WTC11 (cell line): ENCODE results near the gene OR10R2. TPM values are rescaled to one million over a fixed set of nuclear protein-coding genes. Genes with fewer than 3 reads are reported as not detected.

Source experiments
- ATAC-seq: fragments of 200-7000 bp; cut with Tn5 transposase; 2 replicates; pipeline ENCODE4 v1.10.0; 2021; ENCODE audit warnings: mild to moderate bottlenecking, moderate library complexity
- CTCF ChIA-PET: fragments of 300-600 bp; sonication (Branson Sonifier 250); formaldehyde crosslinking; loops from one replicate; lab custom pipeline; 2021; ENCODE audit warnings: antibody characterized with exemption; lab: Charles Lee
- POLR2A ChIA-PET: fragments of 350-600 bp; sonication (Branson Sonifier 250); formaldehyde crosslinking; loops from one replicate; lab custom pipeline; 2021; ENCODE audit warnings: antibody characterized with exemption; lab: Charles Lee
- DNase-seq: peaks from one replicate; pipeline ENCODE4 v3.0.0; 2021; ENCODE audit warnings: low spot score
- H3K27ac Mint-ChIP-seq: 2 replicates; pipeline ENCODE4 v1.8.0; 2021; ENCODE audit warnings: mixed read lengths
- H3K27me3 Mint-ChIP-seq: 2 replicates; pipeline ENCODE4 v1.8.0; 2021; ENCODE audit warnings: low read depth, mild to moderate bottlenecking, moderate library complexity, mixed read lengths
- H3K36me3 Mint-ChIP-seq: 2 replicates; pipeline ENCODE4 v1.8.0; 2021; ENCODE audit warnings: mixed read lengths
- H3K4me1 Mint-ChIP-seq: 2 replicates; pipeline ENCODE4 v1.8.0; 2022; ENCODE audit warnings: mixed read lengths
- H3K4me3 Mint-ChIP-seq: 2 replicates; pipeline ENCODE4 v1.8.0; 2021; ENCODE audit warnings: mild to moderate bottlenecking, moderate library complexity, mixed read lengths
- H3K9me3 Mint-ChIP-seq: 2 replicates; pipeline ENCODE4 v1.8.0; 2021; ENCODE audit warnings: mixed read lengths
- FOXP1 ChIP-seq: sonication (generic); formaldehyde crosslinking; IDR thresholded peaks from 2 replicates; pipeline ENCODE4 v1.8.0; 2022; ENCODE audit warnings: missing genetic modification reagents, mild to moderate bottlenecking, moderate library complexity, borderline replicate concordance
- HMGA2 ChIP-seq: fragments of 250-450 bp; sonication (Bioruptor Pico); IDR thresholded peaks from 2 replicates; pipeline ENCODE4 v1.4.0; 2021; ENCODE audit warnings: mild to moderate bottlenecking, moderate library complexity
- MYBL2 ChIP-seq: sonication (generic); formaldehyde crosslinking; IDR thresholded peaks from 2 replicates; pipeline ENCODE4 v1.8.1; 2023; ENCODE audit warnings: mild to moderate bottlenecking, moderate library complexity, missing genetic modification reagents
- NFATC4 ChIP-seq: fragments of 250-450 bp; sonication (Bioruptor Pico); IDR thresholded peaks from 2 replicates; pipeline ENCODE4 v1.9.0; 2021; ENCODE audit warnings: mild to moderate bottlenecking
- NR1H2 ChIP-seq: sonication (generic); formaldehyde crosslinking; IDR thresholded peaks from 2 replicates; pipeline ENCODE4 v1.9.0; 2021; ENCODE audit warnings: mild to moderate bottlenecking, moderate library complexity, missing genetic modification reagents
- NR3C1 ChIP-seq: sonication (generic); formaldehyde crosslinking; conservative IDR thresholded peaks from 2 replicates; pipeline ENCODE4 v1.8.1; 2023; ENCODE audit warnings: low read depth, mild to moderate bottlenecking, missing genetic modification reagents
- PRRX2 ChIP-seq: fragments of 250-450 bp; sonication (Bioruptor Pico); IDR thresholded peaks from 2 replicates; pipeline ENCODE4 v1.8.0; 2021; ENCODE audit warnings: mild to moderate bottlenecking
- RELA ChIP-seq: sonication (generic); formaldehyde crosslinking; IDR thresholded peaks from 2 replicates; pipeline ENCODE4 v1.8.1; 2022; ENCODE audit warnings: missing genetic modification reagents, mild to moderate bottlenecking, borderline replicate concordance
- RORB ChIP-seq: fragments of 250-450 bp; sonication (Bioruptor Pico); IDR thresholded peaks from 2 replicates; pipeline ENCODE4 v1.9.0; 2021; ENCODE audit warnings: mild to moderate bottlenecking
- TP53 ChIP-seq: sonication (generic); formaldehyde crosslinking; IDR thresholded peaks from 2 replicates; pipeline ENCODE4 v1.8.1; 2023; ENCODE audit warnings: mild to moderate bottlenecking, missing genetic modification reagents
- ZNF671 ChIP-seq: fragments of 250-450 bp; sonication (Bioruptor Pico); IDR thresholded peaks from 2 replicates; pipeline ENCODE4 v1.8.0; 2021; ENCODE audit warnings: mild to moderate bottlenecking
- total RNA-seq: library from RNA; stranded (reverse); gene quantifications from 3 replicates; pipeline ENCODE4 v1.2.3, GENCODE V29; 2021
- TF ChIP-seq, protein P1 (sequence below): sonication (generic); formaldehyde crosslinking; IDR thresholded peaks from 2 replicates; pipeline ENCODE4 v1.8.0; 2023; ENCODE audit warnings: missing genetic modification reagents
- TF ChIP-seq, protein P2 (sequence below): sonication (generic); formaldehyde crosslinking; IDR thresholded peaks from 2 replicates; pipeline ENCODE4 v1.8.0; 2022; ENCODE audit warnings: mild to moderate bottlenecking, missing genetic modification reagents
- TF ChIP-seq, protein P3 (sequence below): sonication (generic); formaldehyde crosslinking; IDR thresholded peaks from 2 replicates; pipeline ENCODE4 v1.8.1; 2022; ENCODE audit warnings: low read depth, missing genetic modification reagents, borderline replicate concordance
- TF ChIP-seq, protein P4 (sequence below): sonication (generic); formaldehyde crosslinking; IDR thresholded peaks from 2 replicates; pipeline ENCODE4 v1.8.0; 2022; ENCODE audit warnings: mild to moderate bottlenecking, missing genetic modification reagents
- TF ChIP-seq, protein P5 (sequence below): fragments of 250-450 bp; sonication (Bioruptor Pico); IDR thresholded peaks from 2 replicates; pipeline ENCODE4 v1.9.0; 2021; ENCODE audit warnings: mild to moderate bottlenecking, borderline replicate concordance
- TF ChIP-seq, protein P6 (sequence below): fragments of 250-450 bp; sonication (Bioruptor Pico); IDR thresholded peaks from 2 replicates; pipeline ENCODE4 v1.9.0; 2021; ENCODE audit warnings: moderate library complexity, mild to moderate bottlenecking, inconsistent platforms, borderline replicate concordance
- TF ChIP-seq, protein P7 (sequence below): fragments of 200-600 bp; IDR thresholded peaks from 2 replicates; pipeline ENCODE4 v1.8.0; 2022; ENCODE audit warnings: antibody characterized with exemption
- TF ChIP-seq, protein P8 (sequence below): fragments of 250-450 bp; sonication (Bioruptor Pico); IDR thresholded peaks from 2 replicates; pipeline ENCODE4 v1.9.0; 2021; ENCODE audit warnings: mild to moderate bottlenecking

The OR10R2 gene
- total RNA-seq, 1 experiment from 2014 or later = not detected

DNA sequence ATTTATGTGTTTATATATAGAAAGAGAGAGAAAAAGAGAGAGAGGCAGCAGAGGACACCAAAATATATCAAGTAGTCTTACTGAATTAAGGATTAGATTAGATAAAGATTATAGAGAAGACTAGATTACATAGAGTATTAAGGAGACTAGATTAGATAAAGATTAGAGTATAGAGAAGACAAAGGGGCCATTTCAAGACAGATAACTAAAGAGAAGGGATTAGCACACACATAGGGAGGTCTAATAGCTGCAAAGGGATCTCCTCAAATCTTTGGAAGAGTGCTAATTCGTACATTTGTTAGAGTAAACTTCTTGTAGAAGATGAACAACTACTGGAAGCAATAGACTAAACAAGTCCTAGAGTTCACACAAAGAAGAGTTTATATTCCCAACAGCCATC lies 48.0 kb downstream of the OR10R2 start:
- no peak overlapping the region for H3K4me3 Mint-ChIP-seq
- H3K9me3 Mint-ChIP-seq = peaks cover 13% of the 10 kb centered on the region
- H3K27me3 Mint-ChIP-seq = peaks cover 2% of the 10 kb centered on the region
- peaks cover 13% of the 10 kb centered on the region for H3K36me3 Mint-ChIP-seq
- CTCF ChIA-PET = no interaction called here
- no peak for ATAC-seq
- POLR2A ChIA-PET = no interaction called here
- no peak overlapping the region for H3K27ac Mint-ChIP-seq
- peaks cover 21% of the 10 kb centered on the region for H3K4me1 Mint-ChIP-seq
- no peak for TF ChIP-seq RELA (CRISPR knock-in tag)
- TF ChIP-seq, protein P1, sequence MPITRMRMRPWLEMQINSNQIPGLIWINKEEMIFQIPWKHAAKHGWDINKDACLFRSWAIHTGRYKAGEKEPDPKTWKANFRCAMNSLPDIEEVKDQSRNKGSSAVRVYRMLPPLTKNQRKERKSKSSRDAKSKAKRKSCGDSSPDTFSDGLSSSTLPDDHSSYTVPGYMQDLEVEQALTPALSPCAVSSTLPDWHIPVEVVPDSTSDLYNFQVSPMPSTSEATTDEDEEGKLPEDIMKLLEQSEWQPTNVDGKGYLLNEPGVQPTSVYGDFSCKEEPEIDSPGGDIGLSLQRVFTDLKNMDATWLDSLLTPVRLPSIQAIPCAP (CRISPR knock-in tag) = no peak
- TF ChIP-seq ZNF671 (CRISPR knock-in tag) = no peak
- TF ChIP-seq, protein P2, sequence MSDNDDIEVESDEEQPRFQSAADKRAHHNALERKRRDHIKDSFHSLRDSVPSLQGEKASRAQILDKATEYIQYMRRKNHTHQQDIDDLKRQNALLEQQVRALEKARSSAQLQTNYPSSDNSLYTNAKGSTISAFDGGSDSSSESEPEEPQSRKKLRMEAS (CRISPR knock-in tag) = no peak
- TF ChIP-seq, protein P3, sequence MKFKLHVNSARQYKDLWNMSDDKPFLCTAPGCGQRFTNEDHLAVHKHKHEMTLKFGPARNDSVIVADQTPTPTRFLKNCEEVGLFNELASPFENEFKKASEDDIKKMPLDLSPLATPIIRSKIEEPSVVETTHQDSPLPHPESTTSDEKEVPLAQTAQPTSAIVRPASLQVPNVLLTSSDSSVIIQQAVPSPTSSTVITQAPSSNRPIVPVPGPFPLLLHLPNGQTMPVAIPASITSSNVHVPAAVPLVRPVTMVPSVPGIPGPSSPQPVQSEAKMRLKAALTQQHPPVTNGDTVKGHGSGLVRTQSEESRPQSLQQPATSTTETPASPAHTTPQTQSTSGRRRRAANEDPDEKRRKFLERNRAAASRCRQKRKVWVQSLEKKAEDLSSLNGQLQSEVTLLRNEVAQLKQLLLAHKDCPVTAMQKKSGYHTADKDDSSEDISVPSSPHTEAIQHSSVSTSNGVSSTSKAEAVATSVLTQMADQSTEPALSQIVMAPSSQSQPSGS (CRISPR knock-in tag) = no peak
- TF ChIP-seq, protein P4, sequence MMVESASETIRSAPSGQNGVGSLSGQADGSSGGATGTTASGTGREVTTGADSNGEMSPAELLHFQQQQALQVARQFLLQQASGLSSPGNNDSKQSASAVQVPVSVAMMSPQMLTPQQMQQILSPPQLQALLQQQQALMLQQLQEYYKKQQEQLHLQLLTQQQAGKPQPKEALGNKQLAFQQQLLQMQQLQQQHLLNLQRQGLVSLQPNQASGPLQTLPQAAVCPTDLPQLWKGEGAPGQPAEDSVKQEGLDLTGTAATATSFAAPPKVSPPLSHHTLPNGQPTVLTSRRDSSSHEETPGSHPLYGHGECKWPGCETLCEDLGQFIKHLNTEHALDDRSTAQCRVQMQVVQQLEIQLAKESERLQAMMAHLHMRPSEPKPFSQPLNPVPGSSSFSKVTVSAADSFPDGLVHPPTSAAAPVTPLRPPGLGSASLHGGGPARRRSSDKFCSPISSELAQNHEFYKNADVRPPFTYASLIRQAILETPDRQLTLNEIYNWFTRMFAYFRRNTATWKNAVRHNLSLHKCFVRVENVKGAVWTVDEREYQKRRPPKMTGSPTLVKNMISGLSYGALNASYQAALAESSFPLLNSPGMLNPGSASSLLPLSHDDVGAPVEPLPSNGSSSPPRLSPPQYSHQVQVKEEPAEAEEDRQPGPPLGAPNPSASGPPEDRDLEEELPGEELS (CRISPR knock-in tag) = no peak
- TF ChIP-seq RORB = no peak
- no peak for TF ChIP-seq TP53 (CRISPR knock-in tag)
- TF ChIP-seq NFATC4 (CRISPR knock-in tag) = no peak
- TF ChIP-seq, protein P5, sequence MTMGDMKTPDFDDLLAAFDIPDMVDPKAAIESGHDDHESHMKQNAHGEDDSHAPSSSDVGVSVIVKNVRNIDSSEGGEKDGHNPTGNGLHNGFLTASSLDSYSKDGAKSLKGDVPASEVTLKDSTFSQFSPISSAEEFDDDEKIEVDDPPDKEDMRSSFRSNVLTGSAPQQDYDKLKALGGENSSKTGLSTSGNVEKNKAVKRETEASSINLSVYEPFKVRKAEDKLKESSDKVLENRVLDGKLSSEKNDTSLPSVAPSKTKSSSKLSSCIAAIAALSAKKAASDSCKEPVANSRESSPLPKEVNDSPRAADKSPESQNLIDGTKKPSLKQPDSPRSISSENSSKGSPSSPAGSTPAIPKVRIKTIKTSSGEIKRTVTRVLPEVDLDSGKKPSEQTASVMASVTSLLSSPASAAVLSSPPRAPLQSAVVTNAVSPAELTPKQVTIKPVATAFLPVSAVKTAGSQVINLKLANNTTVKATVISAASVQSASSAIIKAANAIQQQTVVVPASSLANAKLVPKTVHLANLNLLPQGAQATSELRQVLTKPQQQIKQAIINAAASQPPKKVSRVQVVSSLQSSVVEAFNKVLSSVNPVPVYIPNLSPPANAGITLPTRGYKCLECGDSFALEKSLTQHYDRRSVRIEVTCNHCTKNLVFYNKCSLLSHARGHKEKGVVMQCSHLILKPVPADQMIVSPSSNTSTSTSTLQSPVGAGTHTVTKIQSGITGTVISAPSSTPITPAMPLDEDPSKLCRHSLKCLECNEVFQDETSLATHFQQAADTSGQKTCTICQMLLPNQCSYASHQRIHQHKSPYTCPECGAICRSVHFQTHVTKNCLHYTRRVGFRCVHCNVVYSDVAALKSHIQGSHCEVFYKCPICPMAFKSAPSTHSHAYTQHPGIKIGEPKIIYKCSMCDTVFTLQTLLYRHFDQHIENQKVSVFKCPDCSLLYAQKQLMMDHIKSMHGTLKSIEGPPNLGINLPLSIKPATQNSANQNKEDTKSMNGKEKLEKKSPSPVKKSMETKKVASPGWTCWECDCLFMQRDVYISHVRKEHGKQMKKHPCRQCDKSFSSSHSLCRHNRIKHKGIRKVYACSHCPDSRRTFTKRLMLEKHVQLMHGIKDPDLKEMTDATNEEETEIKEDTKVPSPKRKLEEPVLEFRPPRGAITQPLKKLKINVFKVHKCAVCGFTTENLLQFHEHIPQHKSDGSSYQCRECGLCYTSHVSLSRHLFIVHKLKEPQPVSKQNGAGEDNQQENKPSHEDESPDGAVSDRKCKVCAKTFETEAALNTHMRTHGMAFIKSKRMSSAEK (CRISPR knock-in tag) = no peak
- no peak for TF ChIP-seq HMGA2 (CRISPR knock-in tag)
- no peak for DNase-seq

DNA sequence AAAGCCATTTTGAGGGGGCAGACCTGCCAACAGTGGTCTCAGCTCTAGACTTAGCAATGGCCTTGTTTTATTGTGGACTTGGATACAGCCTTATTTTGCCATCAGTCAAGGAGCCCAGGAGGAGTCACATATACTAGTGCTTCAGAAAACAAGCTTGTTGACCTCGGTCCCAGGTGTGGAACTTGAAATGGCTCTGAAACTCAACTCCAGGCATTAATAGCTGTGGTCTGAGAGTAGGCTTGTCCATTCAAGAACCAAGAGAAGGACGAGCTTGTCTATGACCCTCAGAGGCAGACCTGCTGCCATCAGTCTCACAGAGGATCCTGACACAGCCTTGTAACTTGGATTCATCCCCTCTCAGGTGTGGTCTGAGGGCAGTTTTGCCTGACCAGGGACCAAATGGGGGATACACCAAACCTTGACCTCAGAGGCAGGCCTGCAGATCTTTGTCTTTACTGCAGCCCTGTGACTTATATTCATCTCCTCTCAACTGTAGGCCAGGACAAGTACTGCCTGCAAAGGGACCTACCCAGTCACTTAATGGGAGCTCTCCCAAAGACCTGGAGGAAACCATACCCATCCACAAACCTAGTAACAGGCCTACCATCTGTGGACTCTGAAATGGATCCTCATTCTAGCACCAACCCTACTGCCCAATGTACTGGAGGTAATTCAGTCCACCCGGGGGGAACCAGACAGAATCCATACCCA lies 49.1 kb downstream of the OR10R2 start:
- ATAC-seq (peak; percentile 62), DNase-seq (no peak)
- POLR2A ChIA-PET = no interaction called here
- Mint-ChIP-seq H3K27ac (peak overlapping the region; percentile 3; the same call in 1 of the 2 replicates), H3K9me3 (peaks cover 19% of the 10 kb centered on the region), H3K27me3 (peaks cover 2% of the 10 kb centered on the region), H3K36me3 (peaks cover 14% of the 10 kb centered on the region), H3K4me1 (peaks cover 21% of the 10 kb centered on the region), H3K4me3 (no peak overlapping the region)
- CTCF ChIA-PET = no interaction called here
- TF ChIP-seq PRRX2 (no peak), NR1H2 (CRISPR knock-in tag) (no peak), ZNF671 (CRISPR knock-in tag) (no peak), FOXP1 (CRISPR knock-in tag) (no peak), MYBL2 (no peak), NR3C1 (no peak)
- TF ChIP-seq, protein P2 (CRISPR knock-in tag) = no peak
- TF ChIP-seq, protein P6, sequence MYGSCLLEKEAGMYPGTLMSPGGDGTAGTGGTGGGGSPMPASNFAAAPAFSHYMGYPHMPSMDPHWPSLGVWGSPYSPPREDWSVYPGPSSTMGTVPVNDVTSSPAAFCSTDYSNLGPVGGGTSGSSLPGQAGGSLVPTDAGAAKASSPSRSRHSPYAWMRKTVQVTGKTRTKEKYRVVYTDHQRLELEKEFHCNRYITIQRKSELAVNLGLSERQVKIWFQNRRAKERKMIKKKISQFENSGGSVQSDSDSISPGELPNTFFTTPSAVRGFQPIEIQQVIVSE = no peak
- TF ChIP-seq, protein P7, sequence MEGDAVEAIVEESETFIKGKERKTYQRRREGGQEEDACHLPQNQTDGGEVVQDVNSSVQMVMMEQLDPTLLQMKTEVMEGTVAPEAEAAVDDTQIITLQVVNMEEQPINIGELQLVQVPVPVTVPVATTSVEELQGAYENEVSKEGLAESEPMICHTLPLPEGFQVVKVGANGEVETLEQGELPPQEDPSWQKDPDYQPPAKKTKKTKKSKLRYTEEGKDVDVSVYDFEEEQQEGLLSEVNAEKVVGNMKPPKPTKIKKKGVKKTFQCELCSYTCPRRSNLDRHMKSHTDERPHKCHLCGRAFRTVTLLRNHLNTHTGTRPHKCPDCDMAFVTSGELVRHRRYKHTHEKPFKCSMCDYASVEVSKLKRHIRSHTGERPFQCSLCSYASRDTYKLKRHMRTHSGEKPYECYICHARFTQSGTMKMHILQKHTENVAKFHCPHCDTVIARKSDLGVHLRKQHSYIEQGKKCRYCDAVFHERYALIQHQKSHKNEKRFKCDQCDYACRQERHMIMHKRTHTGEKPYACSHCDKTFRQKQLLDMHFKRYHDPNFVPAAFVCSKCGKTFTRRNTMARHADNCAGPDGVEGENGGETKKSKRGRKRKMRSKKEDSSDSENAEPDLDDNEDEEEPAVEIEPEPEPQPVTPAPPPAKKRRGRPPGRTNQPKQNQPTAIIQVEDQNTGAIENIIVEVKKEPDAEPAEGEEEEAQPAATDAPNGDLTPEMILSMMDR = no peak
- TF ChIP-seq, protein P8, sequence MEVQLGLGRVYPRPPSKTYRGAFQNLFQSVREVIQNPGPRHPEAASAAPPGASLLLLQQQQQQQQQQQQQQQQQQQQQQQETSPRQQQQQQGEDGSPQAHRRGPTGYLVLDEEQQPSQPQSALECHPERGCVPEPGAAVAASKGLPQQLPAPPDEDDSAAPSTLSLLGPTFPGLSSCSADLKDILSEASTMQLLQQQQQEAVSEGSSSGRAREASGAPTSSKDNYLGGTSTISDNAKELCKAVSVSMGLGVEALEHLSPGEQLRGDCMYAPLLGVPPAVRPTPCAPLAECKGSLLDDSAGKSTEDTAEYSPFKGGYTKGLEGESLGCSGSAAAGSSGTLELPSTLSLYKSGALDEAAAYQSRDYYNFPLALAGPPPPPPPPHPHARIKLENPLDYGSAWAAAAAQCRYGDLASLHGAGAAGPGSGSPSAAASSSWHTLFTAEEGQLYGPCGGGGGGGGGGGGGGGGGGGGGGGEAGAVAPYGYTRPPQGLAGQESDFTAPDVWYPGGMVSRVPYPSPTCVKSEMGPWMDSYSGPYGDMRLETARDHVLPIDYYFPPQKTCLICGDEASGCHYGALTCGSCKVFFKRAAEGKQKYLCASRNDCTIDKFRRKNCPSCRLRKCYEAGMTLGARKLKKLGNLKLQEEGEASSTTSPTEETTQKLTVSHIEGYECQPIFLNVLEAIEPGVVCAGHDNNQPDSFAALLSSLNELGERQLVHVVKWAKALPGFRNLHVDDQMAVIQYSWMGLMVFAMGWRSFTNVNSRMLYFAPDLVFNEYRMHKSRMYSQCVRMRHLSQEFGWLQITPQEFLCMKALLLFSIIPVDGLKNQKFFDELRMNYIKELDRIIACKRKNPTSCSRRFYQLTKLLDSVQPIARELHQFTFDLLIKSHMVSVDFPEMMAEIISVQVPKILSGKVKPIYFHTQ = no peak
